Measurements from ENCODE around the gene AAMP.

DNA sequence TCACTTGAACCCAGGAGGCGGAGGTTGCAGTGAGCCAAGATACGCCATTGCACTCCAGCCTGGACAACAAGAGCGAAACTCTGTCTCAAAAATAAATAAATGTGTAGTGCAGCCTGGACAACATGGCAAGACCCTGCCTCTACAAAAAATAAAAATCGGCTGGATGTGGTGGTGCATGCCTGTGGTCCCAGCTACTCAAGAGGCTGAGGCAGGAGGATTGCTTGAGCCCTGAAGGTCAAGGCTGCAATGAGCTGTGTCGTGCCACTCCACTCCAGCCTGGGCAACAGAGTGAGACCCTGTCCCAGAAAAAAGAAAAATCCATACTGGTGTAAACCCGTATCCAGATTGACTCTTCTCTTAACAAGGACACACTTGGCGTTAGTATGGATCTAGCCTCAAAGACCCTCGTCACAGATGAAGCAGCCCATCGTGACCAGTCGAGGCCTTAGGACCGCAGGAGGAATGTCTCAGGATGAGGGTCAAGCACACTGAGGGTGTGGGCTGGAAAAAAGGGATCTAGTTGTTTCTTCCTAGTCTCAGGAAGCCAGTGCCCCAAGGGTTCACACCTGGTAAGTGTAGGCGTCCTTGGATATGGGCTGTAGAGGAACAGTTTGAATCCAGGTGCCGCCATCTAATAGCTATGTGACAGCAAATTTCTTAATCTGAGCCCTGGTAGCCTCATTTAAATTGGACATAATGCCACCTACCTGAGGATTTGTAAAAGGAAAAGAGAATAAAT lies 13.2 kb downstream of the AAMP start:
- TF ChIP-seq, protein P1, sequence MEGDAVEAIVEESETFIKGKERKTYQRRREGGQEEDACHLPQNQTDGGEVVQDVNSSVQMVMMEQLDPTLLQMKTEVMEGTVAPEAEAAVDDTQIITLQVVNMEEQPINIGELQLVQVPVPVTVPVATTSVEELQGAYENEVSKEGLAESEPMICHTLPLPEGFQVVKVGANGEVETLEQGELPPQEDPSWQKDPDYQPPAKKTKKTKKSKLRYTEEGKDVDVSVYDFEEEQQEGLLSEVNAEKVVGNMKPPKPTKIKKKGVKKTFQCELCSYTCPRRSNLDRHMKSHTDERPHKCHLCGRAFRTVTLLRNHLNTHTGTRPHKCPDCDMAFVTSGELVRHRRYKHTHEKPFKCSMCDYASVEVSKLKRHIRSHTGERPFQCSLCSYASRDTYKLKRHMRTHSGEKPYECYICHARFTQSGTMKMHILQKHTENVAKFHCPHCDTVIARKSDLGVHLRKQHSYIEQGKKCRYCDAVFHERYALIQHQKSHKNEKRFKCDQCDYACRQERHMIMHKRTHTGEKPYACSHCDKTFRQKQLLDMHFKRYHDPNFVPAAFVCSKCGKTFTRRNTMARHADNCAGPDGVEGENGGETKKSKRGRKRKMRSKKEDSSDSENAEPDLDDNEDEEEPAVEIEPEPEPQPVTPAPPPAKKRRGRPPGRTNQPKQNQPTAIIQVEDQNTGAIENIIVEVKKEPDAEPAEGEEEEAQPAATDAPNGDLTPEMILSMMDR (IDR thresholded peaks at IDR 0.05; ENCODE audit: low read length) = no peak
- TF ChIP-seq EZH2 (IDR thresholded peaks at IDR 0.05; ENCODE audit: borderline replicate concordance, low read length) = no peak
